ENCODE measurements around the gene IGF1R. TPM values are rescaled to one million over a fixed set of nuclear protein-coding genes. Genes with fewer than 3 reads are reported as not detected.

Gene IGF1R
- total RNA-seq, 5 donors from 2014 or later (not counting 1 experiment from before 2014, with no cell fraction given) = 40.3 to 97.2 (median 79.4) TPM

GRCh38 chr15:98650417-98651035 is 2.2 kb downstream of the IGF1R start:
- Histone ChIP-seq H3K9me3 (no peaks in the 10 kb centered on the region), H3K36me3 (ENCODE audit: control insufficient read depth in 2 of 2, extremely low read depth in 1 of 2, insufficient read depth in 1 of 2, low read length in 1 of 2) (no peaks in the 10 kb centered on the region), H3K4me3 (ENCODE audit: control insufficient read depth in 1 of 2, extremely low read depth in 1 of 2, low read length in 1 of 2) (peak overlapping the region; percentile 61 to 68), H3K27ac (ENCODE audit: low read length) (peak overlapping the region; percentile 63), H3K4me1 (ENCODE audit: control insufficient read depth in 1 of 2, extremely low read depth in 1 of 2, insufficient read depth in 2 of 2, low read length in 2 of 2) (peaks cover 13 to 32% of the 10 kb centered on the region in 2 experiments), H3K27me3 (replicated peaks in 1 of 2; ENCODE audit: control insufficient read depth in 2 of 2, extremely low read depth in 1 of 2, insufficient read depth in 2 of 2, low read length in 1 of 2) (peaks cover 0 to 27% of the 10 kb centered on the region in 2 experiments)
- Mint-ChIP-seq H3K4me3 (peak overlapping the region; percentile 87 to 96 (median 87)), H3K27me3 (peaks cover 0 to 28% of the 10 kb centered on the region in 2 donors), H3K4me1 (peaks cover 46 to 53% (median 48%) of the 10 kb centered on the region in 3 donors), H3K27ac (peak overlapping the region; percentile 91 to 98), H3K36me3 (no peaks in the 10 kb centered on the region), H3K9me3 (no peaks in the 10 kb centered on the region)
- CTCF ChIA-PET = interaction anchor here in 1 of 2 donors (0.6 kb wide), 1 partner anchor 306 kb away, joined by 3 read pairs; no protein-coding TSS in a partner anchor
- peak; percentile 20 to 74 (median 55) for DNase-seq
- WGBS (ENCODE audit: insufficient coverage) = under 1% methylated on average over 45 of the region's 51 CpGs
- ATAC-seq (replicated peaks in 1 of 4) = peak in 3 of 4 experiments; percentile 3 to 21 (median 4)
- POLR2A ChIA-PET = no interaction called here

DNA sequence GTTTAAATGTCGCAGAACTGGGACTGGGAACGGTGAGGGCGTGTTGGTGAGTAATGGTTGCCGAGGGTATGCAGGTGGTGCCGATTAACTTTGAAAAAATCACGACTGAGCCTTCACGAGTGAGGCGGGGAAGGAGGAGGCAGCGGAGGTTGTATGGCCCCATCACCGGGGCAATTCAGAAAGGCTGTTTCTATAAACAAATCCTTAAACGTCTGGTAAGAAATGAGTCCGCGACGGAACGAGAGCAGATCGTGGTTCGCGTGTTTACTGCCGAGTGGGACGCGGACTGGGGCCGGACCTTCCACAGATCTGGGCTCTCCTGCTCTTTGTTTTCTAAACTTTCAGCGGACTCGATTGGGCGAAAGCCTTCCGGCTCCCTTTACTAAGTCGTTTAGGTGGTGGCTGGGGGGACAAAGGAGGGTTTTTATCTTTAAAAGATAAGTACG is 2.7 kb downstream of the IGF1R start:
- peaks cover 13 to 32% of the 10 kb centered on the region in 2 experiments for H3K4me1 ChIP-seq (ENCODE audit: control insufficient read depth in 1 of 2, extremely low read depth in 1 of 2, insufficient read depth in 2 of 2, low read length in 2 of 2)
- no peaks in the 10 kb centered on the region for H3K36me3 Mint-ChIP-seq
- H3K36me3 ChIP-seq (ENCODE audit: control insufficient read depth in 2 of 2, extremely low read depth in 1 of 2, insufficient read depth in 1 of 2, low read length in 1 of 2) = no peaks in the 10 kb centered on the region
- H3K9me3 ChIP-seq = no peaks in the 10 kb centered on the region
- peak in 26 of 35 experiments; percentile 7 to 60 (median 30) for DNase-seq
- peak overlapping the region; percentile 91 to 98 for H3K27ac Mint-ChIP-seq
- H3K27me3 Mint-ChIP-seq = peaks cover 0 to 26% of the 10 kb centered on the region in 2 donors
- peaks cover 50 to 53% (median 51%) of the 10 kb centered on the region in 3 donors for H3K4me1 Mint-ChIP-seq
- CTCF ChIA-PET = no interaction called here
- peak in 1 of 4 experiments; percentile 7 for ATAC-seq (replicated peaks in 1 of 4)
- WGBS (ENCODE audit: insufficient coverage) = 5% methylated on average over 23 of the region's 28 CpGs
- H3K27me3 ChIP-seq (replicated peaks in 1 of 2; ENCODE audit: control insufficient read depth in 2 of 2, extremely low read depth in 1 of 2, insufficient read depth in 2 of 2, low read length in 1 of 2) = peaks cover 0 to 30% of the 10 kb centered on the region in 2 experiments
- POLR2A ChIA-PET = interaction anchor here in 1 of 2 donors (1.1 kb wide), 1 partner anchor 213 kb away, joined by 3 read pairs; no protein-coding TSS in a partner anchor
- H3K27ac ChIP-seq (ENCODE audit: low read length) = peak overlapping the region; percentile 63
- no peaks in the 10 kb centered on the region for H3K9me3 Mint-ChIP-seq
- H3K4me3 ChIP-seq (ENCODE audit: control insufficient read depth in 1 of 2, extremely low read depth in 1 of 2, low read length in 1 of 2) = peak overlapping the region; percentile 61 to 68
- H3K4me3 Mint-ChIP-seq = peak overlapping the region; percentile 87 to 96 (median 87)

GRCh38 chr15:98651581-98652220 is 3.4 kb downstream of the IGF1R start:
- H3K36me3 Mint-ChIP-seq = no peaks in the 10 kb centered on the region
- Histone ChIP-seq H3K27ac (ENCODE audit: low read length) (peak overlapping the region; percentile 63), H3K36me3 (ENCODE audit: control insufficient read depth in 2 of 2, extremely low read depth in 1 of 2, insufficient read depth in 1 of 2, low read length in 1 of 2) (no peaks in the 10 kb centered on the region), H3K9me3 (no peaks in the 10 kb centered on the region), H3K4me1 (ENCODE audit: control insufficient read depth in 1 of 2, extremely low read depth in 1 of 2, insufficient read depth in 2 of 2, low read length in 2 of 2) (peaks cover 12 to 32% of the 10 kb centered on the region in 2 experiments), H3K27me3 (replicated peaks in 1 of 2; ENCODE audit: control insufficient read depth in 2 of 2, extremely low read depth in 1 of 2, insufficient read depth in 2 of 2, low read length in 1 of 2) (peaks cover 0 to 32% of the 10 kb centered on the region in 2 experiments), H3K4me3 (ENCODE audit: control insufficient read depth in 1 of 2, extremely low read depth in 1 of 2, low read length in 1 of 2) (peak overlapping the region; percentile 61 to 68)
- CTCF ChIA-PET = interaction anchor here in 1 of 2 donors (1.2 kb wide), 1 partner anchor 15 kb away, joined by 4 read pairs; no protein-coding TSS in a partner anchor
- 39% methylated on average over 8 of the region's 14 CpGs for WGBS (ENCODE audit: insufficient coverage)
- peak in 20 of 35 experiments; percentile 4 to 54 (median 18) for DNase-seq
- peaks cover 0 to 26% of the 10 kb centered on the region in 2 donors for H3K27me3 Mint-ChIP-seq
- ATAC-seq (replicated peaks in 1 of 4) = peak in 1 of 4 experiments; percentile 2
- H3K4me3 Mint-ChIP-seq = peak overlapping the region; percentile 87 to 96 (median 87)
- POLR2A ChIA-PET = interaction anchor here in 1 of 2 donors (0.5 to 1.1 kb wide), 3 partner anchors 13 to 212 kb away, joined by 3 to 6 read pairs (median 4); no protein-coding TSS in a partner anchor
- peaks cover 52 to 53% (median 53%) of the 10 kb centered on the region in 3 donors for H3K4me1 Mint-ChIP-seq
- peak overlapping the region; percentile 91 to 98 for H3K27ac Mint-ChIP-seq
- no peaks in the 10 kb centered on the region for H3K9me3 Mint-ChIP-seq

DNA sequence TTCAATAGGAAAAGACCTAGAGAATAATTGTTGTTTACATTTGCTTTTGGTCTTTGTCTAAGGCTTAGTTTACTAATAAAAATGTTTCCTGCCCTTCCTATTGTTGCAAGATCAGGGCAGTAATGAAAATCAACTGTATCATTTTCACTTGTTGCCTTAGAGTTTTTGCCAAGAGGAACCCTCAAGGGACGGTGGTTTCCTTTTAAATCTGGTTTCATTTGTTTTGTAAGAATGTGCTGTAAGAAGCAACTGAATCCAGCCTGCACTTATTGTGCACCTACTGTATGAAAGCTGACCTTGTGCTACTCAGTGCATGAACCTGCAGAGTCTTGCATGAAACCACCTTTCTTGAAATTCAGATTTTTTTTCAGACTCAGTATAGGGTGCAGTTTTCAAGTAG is 5.3 kb downstream of the IGF1R start:
- no peaks in the 10 kb centered on the region for H3K9me3 ChIP-seq
- POLR2A ChIA-PET = no interaction called here

GRCh38 chr15:98654790-98655360 is 6.5 kb downstream of the IGF1R start:
- ChIA-PET POLR2A (interaction anchor here (0.5 to 1.0 kb wide), 4 partner anchors 10 to 186 kb away, joined by 3 to 13 read pairs (median 4); no protein-coding TSS in a partner anchor), CTCF (interaction anchor here in 1 of 2 donors (0.7 kb wide), 2 partner anchors 24 to 272 kb away, joined by 3 read pairs; no protein-coding TSS in a partner anchor)
- Histone ChIP-seq H3K27ac (ENCODE audit: low read length) (no peak overlapping the region), H3K4me1 (ENCODE audit: control insufficient read depth in 1 of 2, extremely low read depth in 1 of 2, insufficient read depth in 2 of 2, low read length in 2 of 2) (peaks cover 10 to 19% of the 10 kb centered on the region in 2 experiments), H3K27me3 (replicated peaks in 1 of 2; ENCODE audit: control insufficient read depth in 2 of 2, extremely low read depth in 1 of 2, insufficient read depth in 2 of 2, low read length in 1 of 2) (peaks cover 0 to 20% of the 10 kb centered on the region in 2 experiments), H3K9me3 (no peaks in the 10 kb centered on the region), H3K4me3 (ENCODE audit: control insufficient read depth in 1 of 2, extremely low read depth in 1 of 2, low read length in 1 of 2) (no peak overlapping the region), H3K36me3 (ENCODE audit: control insufficient read depth in 2 of 2, extremely low read depth in 1 of 2, insufficient read depth in 1 of 2, low read length in 1 of 2) (no peaks in the 10 kb centered on the region)
- H3K4me3 Mint-ChIP-seq = no peak overlapping the region
- H3K36me3 Mint-ChIP-seq = no peaks in the 10 kb centered on the region
- DNase-seq = no peak
- no peak for ATAC-seq (replicated peaks in 1 of 4)
- no peak overlapping the region for H3K27ac Mint-ChIP-seq
- no peaks in the 10 kb centered on the region for H3K9me3 Mint-ChIP-seq
- H3K27me3 Mint-ChIP-seq = peaks cover 0 to 23% of the 10 kb centered on the region in 2 donors
- WGBS (ENCODE audit: insufficient coverage) = no CpG with 5 or more reads among the region's 4 CpGs
- peaks cover 68 to 73% (median 70%) of the 10 kb centered on the region in 3 donors for H3K4me1 Mint-ChIP-seq

More for the DNA sequence above, 5.3 kb downstream of the IGF1R start:
- no peaks in the 10 kb centered on the region for H3K9me3 Mint-ChIP-seq
- ATAC-seq (replicated peaks in 1 of 4) = no peak
- H3K36me3 Mint-ChIP-seq = no peaks in the 10 kb centered on the region
- H3K27ac ChIP-seq (ENCODE audit: low read length) = no peak overlapping the region
- peak overlapping the region in 1 of 2 donors; percentile 57 for H3K27ac Mint-ChIP-seq
- no peak for DNase-seq
- H3K4me1 Mint-ChIP-seq = peaks cover 63 to 66% (median 64%) of the 10 kb centered on the region in 3 donors
- no peaks in the 10 kb centered on the region for H3K36me3 ChIP-seq (ENCODE audit: control insufficient read depth in 2 of 2, extremely low read depth in 1 of 2, insufficient read depth in 1 of 2, low read length in 1 of 2)
- CTCF ChIA-PET = no interaction called here
- peak overlapping the region in 1 of 3 donors; percentile 96 for H3K4me3 Mint-ChIP-seq
- peaks cover 0 to 25% of the 10 kb centered on the region in 2 experiments for H3K27me3 ChIP-seq (replicated peaks in 1 of 2; ENCODE audit: control insufficient read depth in 2 of 2, extremely low read depth in 1 of 2, insufficient read depth in 2 of 2, low read length in 1 of 2)
- no peak overlapping the region for H3K4me3 ChIP-seq (ENCODE audit: control insufficient read depth in 1 of 2, extremely low read depth in 1 of 2, low read length in 1 of 2)
- WGBS (ENCODE audit: insufficient coverage) = no CpG with 5 or more reads among the region's 1 CpG
- peaks cover 10 to 24% of the 10 kb centered on the region in 2 experiments for H3K4me1 ChIP-seq (ENCODE audit: control insufficient read depth in 1 of 2, extremely low read depth in 1 of 2, insufficient read depth in 2 of 2, low read length in 2 of 2)
- peaks cover 0 to 21% of the 10 kb centered on the region in 2 donors for H3K27me3 Mint-ChIP-seq
